OCI-LY3 (cell line): ENCODE results near the gene RELL2.

Source experiments
- EZH2phosphoT487 ChIP-seq: fragments of 200-600 bp; shearing (Covaris generic); IDR thresholded peaks from 2 replicates; pipeline ENCODE4 v1.6.1; 2018; ENCODE audit warnings: antibody characterized with exemption, mixed run types, low read depth
- TF ChIP-seq, protein P1 (sequence below): fragments of 200-600, 300-600 bp; sonication (generic); IDR thresholded peaks from 2 replicates; pipeline ENCODE4 v1.5.1; 2014; ENCODE audit warnings: antibody characterized with exemption, low read length, low read depth

DNA sequence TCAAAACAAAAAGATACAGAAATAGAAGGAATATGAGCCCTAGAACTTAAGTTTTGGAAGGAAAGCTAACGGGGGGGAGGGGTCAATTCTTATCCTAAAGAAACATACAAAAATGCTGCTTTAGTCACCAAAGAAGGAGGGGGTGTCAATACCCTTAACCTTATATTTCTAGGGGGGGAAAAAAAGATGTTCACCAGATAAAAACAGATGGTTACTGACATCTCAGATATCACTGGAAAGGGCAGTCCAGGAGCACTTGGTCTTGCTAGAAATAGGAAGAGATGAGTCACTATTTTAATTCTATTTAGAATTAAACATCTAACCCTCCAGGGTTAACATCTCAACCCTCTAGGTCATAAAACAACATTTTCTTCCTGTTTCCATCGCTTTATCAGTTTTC, 19.7 kb upstream of the RELL2 start:
- TF ChIP-seq, protein P1, sequence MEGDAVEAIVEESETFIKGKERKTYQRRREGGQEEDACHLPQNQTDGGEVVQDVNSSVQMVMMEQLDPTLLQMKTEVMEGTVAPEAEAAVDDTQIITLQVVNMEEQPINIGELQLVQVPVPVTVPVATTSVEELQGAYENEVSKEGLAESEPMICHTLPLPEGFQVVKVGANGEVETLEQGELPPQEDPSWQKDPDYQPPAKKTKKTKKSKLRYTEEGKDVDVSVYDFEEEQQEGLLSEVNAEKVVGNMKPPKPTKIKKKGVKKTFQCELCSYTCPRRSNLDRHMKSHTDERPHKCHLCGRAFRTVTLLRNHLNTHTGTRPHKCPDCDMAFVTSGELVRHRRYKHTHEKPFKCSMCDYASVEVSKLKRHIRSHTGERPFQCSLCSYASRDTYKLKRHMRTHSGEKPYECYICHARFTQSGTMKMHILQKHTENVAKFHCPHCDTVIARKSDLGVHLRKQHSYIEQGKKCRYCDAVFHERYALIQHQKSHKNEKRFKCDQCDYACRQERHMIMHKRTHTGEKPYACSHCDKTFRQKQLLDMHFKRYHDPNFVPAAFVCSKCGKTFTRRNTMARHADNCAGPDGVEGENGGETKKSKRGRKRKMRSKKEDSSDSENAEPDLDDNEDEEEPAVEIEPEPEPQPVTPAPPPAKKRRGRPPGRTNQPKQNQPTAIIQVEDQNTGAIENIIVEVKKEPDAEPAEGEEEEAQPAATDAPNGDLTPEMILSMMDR: no peak
- no peak for TF ChIP-seq EZH2phosphoT487
